HG03439 (cell line): ENCODE results near the gene TCERG1L.
"Not testable (repeated sequence)": the region's sequence is repeated elsewhere in the genome, so short reads cannot be mapped to it uniquely, and the experiment has no call there.

Experiments used
- ATAC-seq: cut with Tn5 transposase; IDR thresholded peaks from one replicate; pipeline ENCODE4 v1.9.1; 2021; ENCODE audit warnings: mild to moderate bottlenecking, moderate library complexity; ENCODE audit not compliant: unreplicated experiment

TCERG1L gene

GRCh38 chr10:131195558-131196159 lies 115.9 kb downstream of the TCERG1L start:
- no peak for ATAC-seq

- no peak for ATAC-seq
Measured at GRCh38 chr10:131195116-131195515, 116.4 kb downstream of the TCERG1L start.

- ATAC-seq = no peak
Measured at GRCh38 chr10:131193923-131194322, 117.6 kb downstream of the TCERG1L start.

GRCh38 chr10:131188494-131188893 lies 123.0 kb downstream of the TCERG1L start:
- ATAC-seq = no peak

- no peak for ATAC-seq
Measured at GRCh38 chr10:131187926-131188325, 123.6 kb downstream of the TCERG1L start.

GRCh38 chr10:131187274-131187673 lies 124.2 kb downstream of the TCERG1L start:
- no peak for ATAC-seq

GRCh38 chr10:131186547-131187253 lies 124.8 kb downstream of the TCERG1L start:
- ATAC-seq = no peak

- ATAC-seq = no peak
Measured at GRCh38 chr10:131184503-131184902, 127.0 kb downstream of the TCERG1L start.

GRCh38 chr10:131183546-131184045 lies 127.9 kb downstream of the TCERG1L start:
- no peak for ATAC-seq

- ATAC-seq = no peak
Measured at GRCh38 chr10:131181456-131181855, 130.1 kb downstream of the TCERG1L start.

GRCh38 chr10:131180740-131181415 lies 130.6 kb downstream of the TCERG1L start:
- no peak for ATAC-seq

GRCh38 chr10:131180086-131180485 lies 131.4 kb downstream of the TCERG1L start:
- no peak for ATAC-seq

GRCh38 chr10:131179361-131179760 lies 132.2 kb downstream of the TCERG1L start:
- no peak for ATAC-seq

- ATAC-seq = no peak
Measured at GRCh38 chr10:131178521-131179331, 132.8 kb downstream of the TCERG1L start.

GRCh38 chr10:131177431-131178327 lies 133.8 kb downstream of the TCERG1L start:
- ATAC-seq = no peak

GRCh38 chr10:131176907-131177306 lies 134.6 kb downstream of the TCERG1L start:
- no peak for ATAC-seq

GRCh38 chr10:131176324-131176723 lies 135.2 kb downstream of the TCERG1L start:
- ATAC-seq = not testable (repeated sequence)

GRCh38 chr10:131175891-131176290 lies 135.6 kb downstream of the TCERG1L start:
- ATAC-seq = no peak

GRCh38 chr10:131174651-131175540 lies 136.6 kb downstream of the TCERG1L start:
- no peak for ATAC-seq
